Motor neuron (in vitro differentiated cells): ENCODE data around the gene NANP. TPM values are rescaled to one million over a fixed set of nuclear protein-coding genes. Genes with fewer than 3 reads are reported as not detected.
A peak's percentile ranks its signal among the peaks of the same experiment; 100 is the strongest.

Experiments used
- ATAC-seq, 8 experiments: fragments of 200-7000 bp; cut with Tn5 transposase; replicated peaks in 6 of 8; 2 replicates each; pipeline ENCODE4 v1.8.0; 2021; ENCODE audit warnings: mild to moderate bottlenecking in 8 of 8, moderate library complexity in 8 of 8
- H3K27ac ChIP-seq, 2 donors: fragments of 250-450 bp; sonication (Bioruptor Pico); 2 replicates each; pipeline ENCODE4 v1.9.0; 2021; ENCODE audit warnings: antibody characterized with exemption in 2 of 2, mild to moderate bottlenecking in 2 of 2, moderate library complexity in 1 of 2
- H3K4me1 ChIP-seq, 2 donors: fragments of 250-450 bp; sonication (Bioruptor Pico); replicated peaks in 1 of 2; 2 replicates each; pipeline ENCODE4 v1.6.1; 2021; ENCODE audit warnings: antibody characterized with exemption in 2 of 2, mild to moderate bottlenecking in 2 of 2, moderate library complexity in 1 of 2
- H3K4me3 ChIP-seq, 5 donors: fragments of 250-450 bp; sonication (Bioruptor Pico); 2 replicates each; pipeline ENCODE4 v1.9.0; 2021; ENCODE audit warnings: antibody characterized with exemption in 5 of 5, mild to moderate bottlenecking in 5 of 5, moderate library complexity in 4 of 5
- WGBS, 10 experiments: fragments of 450-650 bp; shearing (Covaris generic); methylation state at CpG; one replicate each; pipeline ENCODE4 v1.0.0; 2022; 5-methylcytosine and 5-hydroxymethylcytosine counted together
- in situ Hi-C, 9 experiments: fragments of 400-800 bp; cut with MboI; loops; one replicate each; pipeline ENCODE4 v1.15.0; 2021; ENCODE audit warnings: low sequenced_read_pairs in 9 of 9, low pct_unique_long_range_greater_than_20kb in 2 of 9; ENCODE audit not compliant: unreplicated experiment in 9 of 9
- total RNA-seq, 8 experiments: library from RNA; unstranded; fragments of 300-600 nt; gene quantifications; 2 replicates each; pipeline versions ENCODE4 v1.2.3 to v1.2.4, GENCODE V29; 2022

The NANP gene
- total RNA-seq, 8 experiments from 2014 or later = 4.3 to 12.3 (median 5.7) TPM

GRCh38 chr20:25579081-25579770, 44.6 kb downstream of the NANP start:
- in situ Hi-C loops = loop anchor here in 1 of 9 experiments (25.0 kb wide), 1 partner anchor 283 kb away; no protein-coding TSS in a partner anchor
- H3K4me3 ChIP-seq = no peak overlapping the region
- ATAC-seq = peak in 5 of 8 experiments; percentile 68 to 80 (median 73)
- WGBS, 10 experiments = 0 to 100% (median 66%) methylated on average over 1 to 3 of the region's 11 CpGs; no CpG with 5 or more reads in 4 of the 10 experiments
- peak overlapping the region in 1 of 2 donors; percentile 34 for H3K27ac ChIP-seq
- peaks cover 21 to 33% of the 10 kb centered on the region in 2 donors for H3K4me1 ChIP-seq

DNA sequence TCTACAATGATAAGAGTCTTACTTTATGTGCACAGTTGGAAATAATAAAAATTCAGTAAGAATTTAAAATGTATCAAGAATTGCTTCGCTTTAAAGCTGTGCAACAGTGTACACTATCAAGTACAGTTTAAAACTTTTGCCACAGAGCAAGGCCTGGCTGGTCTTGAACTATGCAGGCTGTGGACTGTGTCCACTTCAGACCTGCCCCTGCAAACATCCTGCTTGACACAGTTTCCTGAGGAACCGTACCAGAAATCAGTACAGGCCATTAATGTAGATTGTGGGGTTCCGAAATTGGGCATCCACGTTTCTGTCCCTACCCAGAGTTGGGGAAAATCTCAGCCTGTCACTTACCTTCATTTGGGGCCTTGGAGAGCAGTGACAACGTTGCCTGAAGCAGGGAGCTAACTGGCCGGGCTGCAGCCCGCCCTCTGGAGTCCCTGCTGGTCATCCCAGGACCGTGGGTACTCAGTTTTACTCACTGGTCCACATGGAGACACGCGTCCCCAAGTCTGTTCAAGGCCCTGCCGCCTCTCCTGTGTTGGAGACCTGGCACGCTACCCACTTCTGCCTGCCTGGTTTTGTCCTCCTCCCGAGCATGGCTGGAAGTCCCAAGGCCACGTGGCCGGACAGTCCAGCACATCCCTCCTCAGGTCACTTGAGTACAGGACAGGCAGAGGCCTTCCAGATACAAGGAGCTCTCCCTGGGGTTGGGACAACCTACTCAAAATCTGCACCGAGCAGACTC, 46.9 kb downstream of the NANP start:
- in situ Hi-C loops = loop anchor here in 1 of 9 experiments (25.0 kb wide), 1 partner anchor 285 kb away; no protein-coding TSS in a partner anchor
- WGBS, 10 experiments = 50 to 100% (median 83%) methylated on average over 2 to 10 of the region's 16 CpGs; no CpG with 5 or more reads in 1 of the 10 experiments
- Histone ChIP-seq H3K4me3 (no peak overlapping the region), H3K27ac (no peak overlapping the region), H3K4me1 (peaks cover 14% of the 10 kb centered on the region in 2 donors)
- no peak for ATAC-seq

GRCh38 chr20:25574411-25574810, 49.4 kb downstream of the NANP start:
- WGBS, 10 experiments = 67 to 100% (median 84%) methylated on average over 1 to 3 of the region's 3 CpGs; no CpG with 5 or more reads in 3 of the 10 experiments
- in situ Hi-C loops = no loop called here
- Histone ChIP-seq H3K27ac (no peak overlapping the region), H3K4me1 (peaks cover 8% of the 10 kb centered on the region in 2 donors), H3K4me3 (no peak overlapping the region)
- ATAC-seq = peak in 3 of 8 experiments; percentile 80 to 96 (median 82)

- ATAC-seq = no peak
- in situ Hi-C loops = no loop called here
- H3K4me1 ChIP-seq = peaks cover 0 to under 1% of the 10 kb centered on the region in 2 donors
- WGBS, 10 experiments = 80 to 100% (median 97%) methylated on average over 1 to 6 of the region's 6 CpGs; no CpG with 5 or more reads in 1 of the 10 experiments
- no peak overlapping the region for H3K27ac ChIP-seq
- no peak overlapping the region for H3K4me3 ChIP-seq
These were observed 50.2 kb downstream of the NANP start for GRCh38 chr20:25573288-25574251.

DNA sequence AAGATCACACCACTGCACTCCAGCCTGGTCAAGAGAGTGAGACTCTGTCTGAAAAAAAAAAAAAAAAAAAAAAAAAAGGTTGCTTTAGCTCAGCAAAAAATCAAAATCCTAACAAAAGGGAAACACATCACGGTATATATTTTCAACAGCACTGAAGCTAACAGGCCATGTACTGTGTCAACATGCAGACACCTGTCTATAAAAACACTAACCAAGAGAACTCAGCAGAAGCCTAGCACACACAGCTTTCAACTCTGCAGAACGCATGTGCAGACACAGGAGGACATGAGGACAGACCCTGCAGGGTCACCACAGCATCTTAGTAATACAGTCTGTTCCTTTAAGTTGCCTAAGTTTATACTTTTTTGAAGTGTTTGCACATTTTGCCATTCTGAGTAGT, 52.0 kb downstream of the NANP start:
- 43 to 100% (median 84%) methylated on average over 1 to 2 of the region's 2 CpGs for WGBS, 10 experiments
- Histone ChIP-seq H3K4me1 (no peaks in the 10 kb centered on the region), H3K4me3 (no peak overlapping the region), H3K27ac (no peak overlapping the region)
- in situ Hi-C loops = no loop called here
- ATAC-seq = no peak

GRCh38 chr20:25571240-25571639, 52.6 kb downstream of the NANP start:
- in situ Hi-C loops = no loop called here
- Histone ChIP-seq H3K4me3 (no peak overlapping the region), H3K4me1 (no peaks in the 10 kb centered on the region), H3K27ac (no peak overlapping the region)
- 10 to 100% (median 91%) methylated on average over 2 of the region's 2 CpGs; no CpG with 5 or more reads in 4 of the 10 experiments for WGBS, 10 experiments
- no peak for ATAC-seq

GRCh38 chr20:25570148-25570530, 53.7 kb downstream of the NANP start:
- peaks cover 0 to 5% of the 10 kb centered on the region in 2 donors for H3K4me1 ChIP-seq
- no peak overlapping the region for H3K4me3 ChIP-seq
- WGBS, 10 experiments = 80 to 100% (median 96%) methylated on average over 2 to 5 of the region's 7 CpGs; no CpG with 5 or more reads in 3 of the 10 experiments
- H3K27ac ChIP-seq = no peak overlapping the region
- no peak for ATAC-seq
- in situ Hi-C loops = no loop called here

DNA sequence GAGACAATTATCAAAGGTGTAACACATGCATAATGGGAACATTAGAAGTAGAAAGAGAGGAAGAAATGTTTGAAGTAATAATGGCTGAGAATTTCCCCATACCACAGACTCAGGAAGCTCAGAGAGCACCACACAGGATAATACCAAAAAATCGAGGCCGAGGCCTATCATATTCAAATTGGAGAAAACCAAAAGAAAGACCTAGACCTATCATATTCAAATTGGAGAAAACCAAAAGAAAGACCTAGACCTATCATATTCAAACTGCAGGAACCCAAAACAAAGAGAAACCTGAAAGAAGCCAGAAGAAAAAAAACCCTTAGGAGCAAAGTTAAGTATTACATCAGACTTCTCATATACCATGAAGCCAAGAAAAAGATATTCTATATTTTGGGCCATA, 56.5 kb downstream of the NANP start:
- Histone ChIP-seq H3K4me1 (peaks cover 0 to 5% of the 10 kb centered on the region in 2 donors), H3K4me3 (no peak overlapping the region), H3K27ac (no peak overlapping the region)
- 58 to 100% (median 91%) methylated on average over 2 of the region's 2 CpGs; no CpG with 5 or more reads in 1 of the 10 experiments for WGBS, 10 experiments
- in situ Hi-C loops = no loop called here
- ATAC-seq = no peak

DNA sequence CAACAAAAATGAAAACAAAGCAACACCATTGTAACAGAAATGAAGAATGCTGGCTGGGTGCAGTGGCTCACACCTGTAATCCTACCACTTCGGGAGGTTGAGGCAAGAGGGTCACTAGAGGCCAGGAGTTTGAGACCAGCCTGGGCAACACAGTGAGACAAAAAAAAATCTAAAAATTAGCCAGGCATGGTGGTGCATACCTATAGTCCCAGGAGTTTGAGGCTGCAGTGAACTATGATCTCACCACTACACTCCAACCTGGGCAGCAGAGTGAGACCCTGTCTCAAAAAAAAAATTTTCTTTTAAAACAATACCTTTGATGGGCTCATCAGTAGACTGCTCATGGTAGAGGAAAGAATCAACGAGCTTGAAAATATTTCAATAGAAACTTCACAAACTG, 57.0 kb downstream of the NANP start:
- in situ Hi-C loops = no loop called here
- H3K27ac ChIP-seq = no peak overlapping the region
- 43 to 100% (median 88%) methylated on average over 1 to 2 of the region's 2 CpGs; no CpG with 5 or more reads in 1 of the 10 experiments for WGBS, 10 experiments
- peaks cover 0 to 5% of the 10 kb centered on the region in 2 donors for H3K4me1 ChIP-seq
- H3K4me3 ChIP-seq = no peak overlapping the region
- no peak for ATAC-seq

DNA sequence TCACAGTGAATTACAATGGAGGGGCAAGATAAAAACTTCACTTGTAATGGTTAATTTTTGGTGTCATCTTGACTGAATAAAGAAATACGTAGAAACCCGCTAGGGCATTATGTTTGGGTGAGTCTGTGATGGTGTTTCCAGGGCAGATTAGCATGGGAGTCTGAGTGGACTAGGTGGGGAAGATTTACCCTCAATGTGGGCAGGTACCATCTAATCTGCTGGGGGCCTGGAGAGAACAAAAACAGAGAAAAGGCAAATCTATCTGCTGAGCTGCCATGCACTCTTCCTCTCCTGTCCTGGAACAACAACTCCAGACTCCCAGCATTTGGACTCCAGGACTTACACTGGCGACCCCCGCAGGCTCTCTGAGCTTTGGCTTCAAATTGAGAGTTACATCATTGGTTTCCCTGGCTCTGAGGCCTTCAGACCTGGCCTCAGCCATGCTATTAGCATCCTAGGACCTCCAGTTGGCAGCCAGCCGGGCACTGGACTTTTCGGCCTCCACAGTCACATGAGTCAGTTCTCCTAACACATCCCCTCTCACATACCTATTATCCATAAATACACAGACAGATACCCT, 58.1 kb downstream of the NANP start:
- Histone ChIP-seq H3K4me3 (no peak overlapping the region), H3K27ac (no peak overlapping the region), H3K4me1 (peaks cover 0 to 5% of the 10 kb centered on the region in 2 donors)
- in situ Hi-C loops = no loop called here
- no peak for ATAC-seq
- WGBS, 10 experiments = 66 to 100% (median 89%) methylated on average over 1 to 5 of the region's 6 CpGs; no CpG with 5 or more reads in 3 of the 10 experiments

- in situ Hi-C loops = no loop called here
- Histone ChIP-seq H3K4me1 (peaks cover 0 to 5% of the 10 kb centered on the region in 2 donors), H3K4me3 (no peak overlapping the region), H3K27ac (no peak overlapping the region)
- ATAC-seq = no peak
- WGBS, 10 experiments = 86 to 100% (median 95%) methylated on average over 2 to 6 of the region's 6 CpGs
These were observed 59.9 kb downstream of the NANP start for GRCh38 chr20:25563876-25564275.

DNA sequence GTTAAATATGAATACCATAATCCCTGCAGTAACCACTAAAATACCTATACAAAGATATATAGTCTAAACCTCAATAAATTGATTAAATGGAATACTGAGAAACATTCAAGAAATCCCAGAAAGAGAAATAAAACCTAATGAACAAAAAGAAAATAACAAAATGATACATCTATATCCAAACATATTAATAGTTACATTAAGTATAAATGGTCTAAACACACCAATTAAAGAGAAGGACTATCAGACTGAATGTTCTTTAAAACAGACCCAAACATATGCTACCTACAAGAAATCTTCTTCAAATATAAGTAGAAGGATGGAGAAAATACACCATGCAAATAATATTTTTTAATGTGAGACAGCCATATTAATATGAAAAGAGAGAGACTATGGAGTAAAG, 60.5 kb downstream of the NANP start:
- ATAC-seq = no peak
- in situ Hi-C loops = no loop called here
- no peak overlapping the region for H3K27ac ChIP-seq

More for the DNA sequence above, 60.5 kb downstream of the NANP start:
- peaks cover 0 to 5% of the 10 kb centered on the region in 2 donors for H3K4me1 ChIP-seq
- H3K4me3 ChIP-seq = no peak overlapping the region
